ENCODE measurements around the gene AHCTF1.

GRCh38 chr1:246825557-246826175, 106.1 kb downstream of the AHCTF1 start:
- TF ChIP-seq CTCF (IDR thresholded peaks at IDR 0.05), result no peak
- no peak for TF ChIP-seq POLR2A (IDR thresholded peaks at IDR 0.05)
